ENCODE results near the gene ADAM33. TPM values are rescaled to one million over a fixed set of nuclear protein-coding genes. Genes with fewer than 3 reads are reported as not detected.

The ADAM33 gene
- total RNA-seq, 1 donor from 2014 or later = not detected

DNA sequence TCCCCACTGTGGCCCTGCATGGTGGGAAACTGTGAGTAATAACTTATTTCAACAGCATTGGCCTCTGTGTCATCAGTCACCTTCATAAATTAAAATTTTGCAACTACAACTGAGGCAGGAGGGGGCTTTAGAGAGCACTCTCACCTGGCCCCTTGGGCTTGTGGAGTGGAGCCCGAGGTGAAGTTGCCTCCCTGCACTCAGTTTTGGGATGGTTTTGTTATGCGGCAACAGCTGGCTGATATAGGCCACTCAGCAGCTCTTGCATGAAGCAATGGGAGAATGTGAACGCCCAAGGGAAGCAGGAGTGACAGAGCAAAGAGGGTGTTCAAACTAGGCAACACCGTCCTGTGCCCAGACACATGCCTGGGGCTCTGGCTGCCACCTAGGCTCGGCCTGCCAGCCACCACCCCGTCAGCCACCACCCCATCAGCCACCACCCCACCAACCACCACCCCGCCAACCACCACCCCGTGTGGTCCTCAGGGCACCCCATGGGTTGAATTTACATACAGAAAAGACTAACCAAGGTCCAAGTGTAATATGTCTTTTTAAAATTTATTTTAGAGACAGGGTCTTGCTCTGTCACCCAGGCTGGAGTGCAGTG, 14.3 kb downstream of the ADAM33 start:
- TF ChIP-seq, protein P1, sequence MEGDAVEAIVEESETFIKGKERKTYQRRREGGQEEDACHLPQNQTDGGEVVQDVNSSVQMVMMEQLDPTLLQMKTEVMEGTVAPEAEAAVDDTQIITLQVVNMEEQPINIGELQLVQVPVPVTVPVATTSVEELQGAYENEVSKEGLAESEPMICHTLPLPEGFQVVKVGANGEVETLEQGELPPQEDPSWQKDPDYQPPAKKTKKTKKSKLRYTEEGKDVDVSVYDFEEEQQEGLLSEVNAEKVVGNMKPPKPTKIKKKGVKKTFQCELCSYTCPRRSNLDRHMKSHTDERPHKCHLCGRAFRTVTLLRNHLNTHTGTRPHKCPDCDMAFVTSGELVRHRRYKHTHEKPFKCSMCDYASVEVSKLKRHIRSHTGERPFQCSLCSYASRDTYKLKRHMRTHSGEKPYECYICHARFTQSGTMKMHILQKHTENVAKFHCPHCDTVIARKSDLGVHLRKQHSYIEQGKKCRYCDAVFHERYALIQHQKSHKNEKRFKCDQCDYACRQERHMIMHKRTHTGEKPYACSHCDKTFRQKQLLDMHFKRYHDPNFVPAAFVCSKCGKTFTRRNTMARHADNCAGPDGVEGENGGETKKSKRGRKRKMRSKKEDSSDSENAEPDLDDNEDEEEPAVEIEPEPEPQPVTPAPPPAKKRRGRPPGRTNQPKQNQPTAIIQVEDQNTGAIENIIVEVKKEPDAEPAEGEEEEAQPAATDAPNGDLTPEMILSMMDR (conservative IDR thresholded peaks at IDR 0.05; ENCODE audit: low read depth, low read length) = no peak
- DNase-seq (ENCODE audit: low read depth) = no peak
- no peak overlapping the region for H3K4me3 ChIP-seq (ENCODE audit: low read depth, low read length)

GRCh38 chr20:3663858-3664257, 18.0 kb downstream of the ADAM33 start:
- H3K4me3 ChIP-seq (ENCODE audit: low read depth, low read length) = no peak overlapping the region
- DNase-seq (ENCODE audit: low read depth) = no peak
- TF ChIP-seq, protein P1 (conservative IDR thresholded peaks at IDR 0.05; ENCODE audit: low read depth, low read length) = no peak

DNA sequence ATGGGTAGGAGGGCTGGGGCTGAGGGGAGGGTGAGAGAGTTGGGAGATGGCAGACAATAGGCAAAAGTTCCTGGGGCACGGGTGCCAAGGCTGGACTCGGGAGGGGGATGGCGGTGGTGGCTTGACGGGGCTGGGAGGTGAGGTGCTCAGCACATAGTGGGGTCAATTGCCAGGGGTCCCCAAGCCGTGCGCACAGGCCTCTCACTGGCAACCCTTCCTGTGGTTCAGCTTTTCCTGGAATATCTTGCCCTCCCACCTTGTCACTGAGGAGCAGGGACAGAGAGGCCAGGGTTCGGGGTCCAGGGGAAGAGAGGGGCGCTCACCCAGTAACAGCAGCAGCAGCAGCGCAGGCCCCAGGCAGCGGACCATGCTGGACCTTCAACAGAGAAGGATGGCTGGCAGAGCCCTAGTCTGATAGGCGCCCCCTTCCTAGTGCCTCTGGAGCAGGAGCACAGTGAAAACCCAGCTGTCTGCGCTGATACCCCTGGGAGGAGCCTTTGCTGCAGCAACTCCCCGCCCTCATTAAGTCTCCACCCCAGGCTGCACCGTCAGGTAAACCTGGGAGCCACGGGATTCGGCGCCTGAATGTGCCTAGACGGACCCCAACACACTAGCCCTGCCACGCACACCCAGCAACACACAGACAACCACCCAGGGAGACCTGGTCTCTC, 18.6 kb downstream of the ADAM33 start, which contains the start of gene GFRA4:
GFRA4 (minus strand) TSS at position 369 of the 671 bp plus-strand sequence; CDS start at position 369, 0 bp downstream.
- TF ChIP-seq, protein P1 (conservative IDR thresholded peaks at IDR 0.05; ENCODE audit: low read depth, low read length) = no peak
- no peak within 1 kb of the TSS for H3K4me3 ChIP-seq (ENCODE audit: low read depth, low read length)
- DNase-seq (ENCODE audit: low read depth) = no peak

DNA sequence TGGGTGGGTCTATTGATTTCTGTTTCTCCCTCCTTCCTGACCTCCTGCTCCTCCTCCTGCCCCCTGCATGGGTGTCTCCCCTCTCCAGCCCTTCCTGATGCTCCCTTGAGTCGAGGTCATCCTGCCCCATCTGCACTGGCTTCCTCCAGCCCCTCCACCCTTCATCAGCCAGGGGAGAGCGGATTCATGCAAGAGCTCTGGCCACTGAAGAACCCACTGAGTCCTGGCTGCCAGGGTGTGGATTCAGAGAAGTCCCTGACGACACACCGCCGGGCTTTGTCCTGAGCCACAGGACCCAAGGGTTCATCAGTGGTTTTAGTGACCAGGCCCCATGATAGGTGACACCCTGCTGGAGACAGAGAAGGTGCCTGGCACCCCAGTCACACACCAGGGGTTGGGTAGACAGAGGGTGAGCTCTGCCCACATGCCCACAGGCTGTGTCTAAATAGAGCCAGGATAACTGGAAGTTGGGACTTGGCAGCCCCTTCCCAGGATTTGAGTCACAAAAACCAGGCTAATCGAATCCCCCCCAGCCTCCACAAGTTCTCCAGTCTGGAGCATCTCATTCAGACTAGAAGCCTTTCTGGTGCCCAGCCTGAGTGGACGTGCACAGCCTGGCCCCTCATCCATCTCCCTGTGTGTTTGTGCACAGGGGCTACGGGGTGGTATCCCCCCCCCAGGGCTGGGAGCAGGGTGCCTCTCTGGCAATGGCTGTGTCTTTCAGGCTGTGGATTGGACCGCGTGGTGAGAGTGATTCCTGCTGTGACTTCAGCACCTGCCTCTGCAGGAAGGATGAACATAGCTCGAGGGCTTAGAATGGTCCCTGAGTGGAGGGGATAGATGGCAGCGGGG, 19.8 kb downstream of the ADAM33 start:
- no peak overlapping the region for H3K4me3 ChIP-seq (ENCODE audit: low read depth, low read length)
- DNase-seq (ENCODE audit: low read depth) = no peak
- TF ChIP-seq, protein P1 (conservative IDR thresholded peaks at IDR 0.05; ENCODE audit: low read depth, low read length) = no peak

- H3K4me3 ChIP-seq (ENCODE audit: low read depth, low read length) = no peak overlapping the region
- DNase-seq (ENCODE audit: low read depth) = no peak
- TF ChIP-seq, protein P1 (conservative IDR thresholded peaks at IDR 0.05; ENCODE audit: low read depth, low read length) = no peak
These were observed 20.6 kb downstream of the ADAM33 start for GRCh38 chr20:3661060-3661813.

GRCh38 chr20:3660262-3661059, 21.3 kb downstream of the ADAM33 start:
- H3K4me3 ChIP-seq (ENCODE audit: low read depth, low read length) = no peak overlapping the region
- DNase-seq (ENCODE audit: low read depth) = no peak
- TF ChIP-seq, protein P1 (conservative IDR thresholded peaks at IDR 0.05; ENCODE audit: low read depth, low read length) = no peak

All from epithelial cell of proximal tubule (primary cell).